SU-DHL-6 (cell line): ENCODE measurements around the gene GAB2.

Experiments used
- H2AFZ ChIP-seq: fragments of 200-600 bp; sonication (generic); 2 replicates; pipeline ENCODE4 v1.6.1; 2014; ENCODE audit warnings: low read depth, mild to moderate bottlenecking, moderate library complexity, mixed read lengths, antibody characterized with exemption, low read length; ENCODE audit not compliant: severe bottlenecking
- H3F3A ChIP-seq: fragments of 200-600 bp; shearing (Covaris generic); 2 replicates; pipeline ENCODE4 v1.6.0; 2016; ENCODE audit warnings: antibody characterized with exemption, mild to moderate bottlenecking; ENCODE audit not compliant: insufficient read depth
- H3K27ac ChIP-seq: fragments of 200-600 bp; sonication (generic); 2 replicates; pipeline ENCODE4 v1.5.1; 2016; ENCODE audit warnings: low read depth, mild to moderate bottlenecking, low read length, moderate library complexity, mixed read lengths
- H3K27me3 ChIP-seq: fragments of 200-600 bp; sonication (generic), shearing (Covaris generic); 2 replicates; pipeline ENCODE4 v1.6.0; 2014; ENCODE audit warnings: mild to moderate bottlenecking, low read length
- H3K36me3 ChIP-seq: fragments of 200-600 bp; sonication (generic); 2 replicates; pipeline ENCODE4 v1.6.1; 2014; ENCODE audit warnings: mild to moderate bottlenecking, low read length, mixed read lengths
- H3K4me2 ChIP-seq: fragments of 300-600, 200-600 bp; shearing (Covaris generic), sonication (generic); 2 replicates; pipeline ENCODE4 v1.6.0; 2014; ENCODE audit warnings: low read length, low read depth, mild to moderate bottlenecking; ENCODE audit not compliant: poor library complexity, severe bottlenecking
- H3K4me3 ChIP-seq: fragments of 200-600 bp; sonication (generic); 2 replicates; pipeline ENCODE4 v1.5.1; 2014; ENCODE audit warnings: antibody characterized with exemption, low read length, mild to moderate bottlenecking, mixed read lengths; ENCODE audit not compliant: insufficient read depth, poor library complexity, severe bottlenecking
- H3K79me2 ChIP-seq: fragments of 200-600 bp; sonication (generic); 2 replicates; pipeline ENCODE4 v1.6.1; 2014; ENCODE audit warnings: mild to moderate bottlenecking, low read length, moderate library complexity; ENCODE audit not compliant: insufficient read depth
- H3K9ac ChIP-seq: fragments of 200-600 bp; sonication (generic); 2 replicates; pipeline ENCODE4 v1.7.0; 2014; ENCODE audit warnings: mild to moderate bottlenecking, low read length
- H3K9me2 ChIP-seq: fragments of 200-600 bp; sonication (generic); replicated peaks from 2 replicates; pipeline ENCODE4 v1.6.1; 2014; ENCODE audit warnings: low read length; ENCODE audit not compliant: insufficient read depth
- H3K9me3 ChIP-seq: fragments of 200-600 bp; sonication (generic); 2 replicates; pipeline ENCODE4 v1.6.1; 2014; ENCODE audit warnings: low read length, mixed read lengths; ENCODE audit not compliant: insufficient read depth
- H4K20me1 ChIP-seq: fragments of 200-600 bp; sonication (generic); 2 replicates; pipeline ENCODE4 v1.6.1; 2014; ENCODE audit warnings: low read depth, mild to moderate bottlenecking, antibody characterized with exemption, low read length, moderate library complexity, mixed read lengths
- CTCF ChIP-seq: fragments of 200-600 bp; sonication (generic); IDR thresholded peaks from one replicate; pipeline ENCODE4 v1.5.1; 2017; ENCODE audit warnings: antibody characterized with exemption, mild to moderate bottlenecking, low read length, moderate library complexity; ENCODE audit not compliant: insufficient read depth, poor library complexity, severe bottlenecking
- EZH2phosphoT487 ChIP-seq: fragments of 200-600 bp; sonication (generic), shearing (Covaris generic); conservative IDR thresholded peaks from 2 replicates; pipeline ENCODE4 v1.6.1; 2018; ENCODE audit warnings: mild to moderate bottlenecking, antibody characterized with exemption, low read length, moderate library complexity, mixed read lengths

GAB2 gene

GRCh38 chr11:78425399-78426070 is 7.9 kb upstream of the GAB2 start:
- H3K4me3 ChIP-seq, result no peak overlapping the region
- no peak overlapping the region for H3K27ac ChIP-seq
- no peak overlapping the region for H3K9ac ChIP-seq
- H3K27me3 ChIP-seq, result no peaks in the 10 kb centered on the region
- no peaks in the 10 kb centered on the region for H3K9me2 ChIP-seq
- no peaks in the 10 kb centered on the region for H3K79me2 ChIP-seq
- H3K9me3 ChIP-seq, result no peaks in the 10 kb centered on the region
- no peaks in the 10 kb centered on the region for H3K36me3 ChIP-seq
- TF ChIP-seq EZH2phosphoT487, result no peak
- H3K4me2 ChIP-seq, result no peak overlapping the region
- no peaks in the 10 kb centered on the region for H3F3A ChIP-seq
- no peak overlapping the region for H2AFZ ChIP-seq
- no peaks in the 10 kb centered on the region for H4K20me1 ChIP-seq

- no peaks in the 10 kb centered on the region for H3K79me2 ChIP-seq
- H2AFZ ChIP-seq, result no peak overlapping the region
- no peak overlapping the region for H3K27ac ChIP-seq
- H3K9me3 ChIP-seq, result no peaks in the 10 kb centered on the region
- no peaks in the 10 kb centered on the region for H3K36me3 ChIP-seq
- H3K4me2 ChIP-seq, result no peak overlapping the region
- no peaks in the 10 kb centered on the region for H3K9me2 ChIP-seq
- no peaks in the 10 kb centered on the region for H3F3A ChIP-seq
- H3K9ac ChIP-seq, result no peak overlapping the region
- no peaks in the 10 kb centered on the region for H3K27me3 ChIP-seq
- no peak overlapping the region for H3K4me3 ChIP-seq
- no peak for TF ChIP-seq CTCF
- TF ChIP-seq EZH2phosphoT487, result no peak
- no peaks in the 10 kb centered on the region for H4K20me1 ChIP-seq
Measured at GRCh38 chr11:78424334-78425270, 7.0 kb upstream of the GAB2 start.

GRCh38 chr11:78423241-78423640 is 5.6 kb upstream of the GAB2 start:
- Histone ChIP-seq H4K20me1 (no peaks in the 10 kb centered on the region), H2AFZ (no peak overlapping the region), H3K9me2 (no peaks in the 10 kb centered on the region), H3K79me2 (no peaks in the 10 kb centered on the region), H3K36me3 (no peaks in the 10 kb centered on the region), H3K4me2 (no peak overlapping the region), H3K27ac (no peak overlapping the region), H3K9ac (no peak overlapping the region), H3F3A (no peaks in the 10 kb centered on the region), H3K4me3 (no peak overlapping the region), H3K9me3 (no peaks in the 10 kb centered on the region), H3K27me3 (no peaks in the 10 kb centered on the region)
- TF ChIP-seq CTCF (no peak), EZH2phosphoT487 (no peak)

- H3K9me2 ChIP-seq, result no peaks in the 10 kb centered on the region
- no peaks in the 10 kb centered on the region for H3K9me3 ChIP-seq
- H3K27me3 ChIP-seq, result no peaks in the 10 kb centered on the region
- no peak overlapping the region for H3K4me3 ChIP-seq
- H3K4me2 ChIP-seq, result no peak overlapping the region
- H3F3A ChIP-seq, result no peaks in the 10 kb centered on the region
- no peaks in the 10 kb centered on the region for H4K20me1 ChIP-seq
- H3K79me2 ChIP-seq, result no peaks in the 10 kb centered on the region
- no peak overlapping the region for H3K9ac ChIP-seq
- no peaks in the 10 kb centered on the region for H3K36me3 ChIP-seq
- H2AFZ ChIP-seq, result no peak overlapping the region
- TF ChIP-seq EZH2phosphoT487 (no peak), CTCF (no peak)
- no peak overlapping the region for H3K27ac ChIP-seq
Measured at GRCh38 chr11:78420796-78421209, 3.2 kb upstream of the GAB2 start.
